ENCODE data around the gene ESYT2. TPM values are rescaled to one million over a fixed set of nuclear protein-coding genes. Genes with fewer than 3 reads are reported as not detected.
"Not testable (repeated sequence)": the region's sequence is repeated elsewhere in the genome, so short reads cannot be mapped to it uniquely, and the experiment has no call there.

Gene ESYT2
- total RNA-seq, 1 experiment from 2014 or later, result 39.0 TPM

GRCh38 chr7:158704524-158705233, 124.6 kb downstream of the ESYT2 start, which contains the start of gene NCAPG2:
Gene NCAPG2, minus strand, starts transcription at chr7:158704804. Its CDS starts 2,905 bp downstream, at chr7:158701899.
- H2BK5ac ChIP-seq (ENCODE audit: insufficient read length, low read length), result no peak within 1 kb of the TSS
- H3K9me3 ChIP-seq (ENCODE audit: control insufficient read depth, low read depth, low read length), result peaks cover 10% of the 10 kb centered on the region
- H3K4ac ChIP-seq (ENCODE audit: low read depth, low read length), result no peak within 1 kb of the TSS
- DNase-seq, result peak; percentile 97
- Mint-ChIP-seq H3K27me3 (ENCODE audit: low read depth) (no peaks in the 10 kb centered on the region; the same call in 1 of the 2 replicates), H3K36me3 (ENCODE audit: insufficient read depth in 1 of 3, low read depth in 3 of 3) (peaks cover 16 to 32% (median 29%) of the 10 kb centered on the region in 3 experiments), H3K9me3 (peaks cover 7 to 9% of the 10 kb centered on the region in 2 experiments; a peak in 4 of 5 replicates), H3K4me1 (peaks cover 41 to 42% of the 10 kb centered on the region in 2 experiments), H3K4me3 (peak within 1 kb of the TSS; percentile 81 to 86), H3K27ac (peak within 1 kb of the TSS; percentile 7 to 96 (median 91); a peak in 5 of 7 replicates)
- H4K91ac ChIP-seq (ENCODE audit: insufficient read length, low read depth, low read length), result no peak within 1 kb of the TSS
- peak within 1 kb of the TSS; percentile 89 for H3K4me2 ChIP-seq (ENCODE audit: insufficient read depth, insufficient read length, low read length)
- no peak within 1 kb of the TSS for H2AFZ ChIP-seq (ENCODE audit: low read length)
- no peak within 1 kb of the TSS for H3K23ac ChIP-seq (ENCODE audit: insufficient read length, low read depth, low read length)
- H3K79me1 ChIP-seq (ENCODE audit: insufficient read depth, low read depth, low read length, poor library complexity, severe bottlenecking), result peaks cover 3% of the 10 kb centered on the region
- peaks cover 16% of the 10 kb centered on the region; the same call in 1 of the 2 replicates for H3K79me2 ChIP-seq (ENCODE audit: insufficient read depth, low read length)
- H3K4me1 ChIP-seq (ENCODE audit: insufficient read depth, low read length), result peaks cover 3% of the 10 kb centered on the region
- H4K20me1 ChIP-seq (ENCODE audit: control insufficient read depth, insufficient read depth, insufficient read length), result no peaks in the 10 kb centered on the region
- H4K5ac ChIP-seq (ENCODE audit: insufficient read length, low read depth, low read length), result no peak within 1 kb of the TSS
- H3K14ac ChIP-seq (ENCODE audit: insufficient read depth, low read length), result peak within 1 kb of the TSS; percentile 95
- no peak within 1 kb of the TSS for H2AK5ac ChIP-seq (ENCODE audit: insufficient read length, low read length)
- no peak for TF ChIP-seq CTCF (conservative IDR thresholded peaks at IDR 0.05)
- no peak within 1 kb of the TSS for H3K27ac ChIP-seq (ENCODE audit: insufficient read length, low read depth, low read length)
- H3K27me3 ChIP-seq (ENCODE audit: insufficient read depth, low read length), result no peaks in the 10 kb centered on the region
- H2BK12ac ChIP-seq (ENCODE audit: insufficient read length, low read depth, low read length), result no peak within 1 kb of the TSS
- WGBS (ENCODE audit: extremely low coverage, insufficient read length, low lambda C conversion rate), result no CpG with 5 or more reads among the region's 78 CpGs
- H3T11ph ChIP-seq (ENCODE audit: low read length), result no peak within 1 kb of the TSS
- no peak within 1 kb of the TSS for H2BK15ac ChIP-seq (ENCODE audit: low read depth, low read length)
- H3K23me2 ChIP-seq (ENCODE audit: insufficient read length, low read depth, low read length, poor library complexity, severe bottlenecking), result peaks cover 18% of the 10 kb centered on the region
- H4K8ac ChIP-seq (replicated peaks; ENCODE audit: insufficient read length, low read depth, low read length), result no peak within 1 kb of the TSS
- H2BK20ac ChIP-seq (ENCODE audit: low read depth, low read length, poor library complexity, severe bottlenecking), result no peak within 1 kb of the TSS
- no peak within 1 kb of the TSS for H2BK120ac ChIP-seq (ENCODE audit: low read depth, low read length, poor library complexity, severe bottlenecking)
- H3K9ac ChIP-seq (ENCODE audit: extremely low read depth, insufficient read length, low read length), result peak within 1 kb of the TSS; percentile 90
- H3K56ac ChIP-seq (ENCODE audit: insufficient read length, low read depth, low read length), result no peak within 1 kb of the TSS
- peak within 1 kb of the TSS; percentile 76 for H3K18ac ChIP-seq (ENCODE audit: insufficient read length, low read depth, low read length)

DNA sequence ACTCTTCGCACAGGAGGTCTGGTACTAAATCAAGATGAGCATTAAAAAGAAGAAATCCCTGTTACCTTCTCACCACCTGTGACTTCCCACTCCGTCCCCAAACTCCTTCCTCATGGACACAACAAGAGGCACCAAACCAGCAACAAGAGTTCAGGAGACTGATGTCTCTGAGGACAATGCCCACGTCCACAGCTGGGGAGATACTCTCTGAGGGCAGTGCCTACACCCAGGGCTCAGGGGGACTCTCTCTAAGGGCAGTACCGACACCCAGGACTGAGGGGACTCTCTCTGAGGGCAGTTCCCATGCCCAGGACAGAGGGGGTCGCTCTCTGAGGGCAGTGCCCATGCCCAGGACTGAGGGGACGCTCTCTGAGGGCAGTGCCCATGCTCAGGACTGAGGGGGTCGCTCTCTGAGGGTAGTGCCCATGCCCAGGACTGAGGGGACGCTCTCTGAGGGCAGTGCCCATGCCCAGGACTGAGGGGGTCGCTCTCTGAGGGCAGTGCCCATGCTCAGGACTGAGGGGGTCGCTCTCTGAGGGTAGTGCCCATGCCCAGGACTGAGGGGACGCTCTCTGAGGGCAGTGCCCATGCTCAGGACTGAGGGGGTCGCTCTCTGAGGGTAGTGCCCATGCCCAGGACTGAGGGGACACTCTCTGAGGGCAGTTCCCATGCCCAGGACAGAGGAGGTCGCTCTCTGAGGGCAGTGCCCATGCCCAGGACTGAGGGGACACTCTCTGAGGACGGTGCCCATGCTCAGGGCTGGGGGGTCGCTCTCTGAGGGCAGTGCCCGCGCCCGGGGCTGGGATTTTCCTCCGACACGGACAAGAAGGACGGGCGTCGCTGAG, 125.4 kb downstream of the ESYT2 start:
- not testable (repeated sequence) for H3K79me1 ChIP-seq (ENCODE audit: insufficient read depth, low read depth, low read length, poor library complexity, severe bottlenecking); H3K27me3 Mint-ChIP-seq (ENCODE audit: low read depth); H3K27ac ChIP-seq (ENCODE audit: insufficient read length, low read depth, low read length); H2BK20ac ChIP-seq (ENCODE audit: low read depth, low read length, poor library complexity, severe bottlenecking); H2AK5ac ChIP-seq (ENCODE audit: insufficient read length, low read length); H4K8ac ChIP-seq (replicated peaks; ENCODE audit: insufficient read length, low read depth, low read length); H3K9me3 Mint-ChIP-seq; H3K4me1 ChIP-seq (ENCODE audit: insufficient read depth, low read length); H3K27me3 ChIP-seq (ENCODE audit: insufficient read depth, low read length); H2BK12ac ChIP-seq (ENCODE audit: insufficient read length, low read depth, low read length); DNase-seq; H2AFZ ChIP-seq (ENCODE audit: low read length); H4K91ac ChIP-seq (ENCODE audit: insufficient read length, low read depth, low read length); H3K56ac ChIP-seq (ENCODE audit: insufficient read length, low read depth, low read length); H4K5ac ChIP-seq (ENCODE audit: insufficient read length, low read depth, low read length); H3K23ac ChIP-seq (ENCODE audit: insufficient read length, low read depth, low read length); H3K4ac ChIP-seq (ENCODE audit: low read depth, low read length); H2BK5ac ChIP-seq (ENCODE audit: insufficient read length, low read length); H3T11ph ChIP-seq (ENCODE audit: low read length); H4K20me1 ChIP-seq (ENCODE audit: control insufficient read depth, insufficient read depth, insufficient read length); H2BK15ac ChIP-seq (ENCODE audit: low read depth, low read length); H2BK120ac ChIP-seq (ENCODE audit: low read depth, low read length, poor library complexity, severe bottlenecking)
- Histone ChIP-seq H3K4me2 (ENCODE audit: insufficient read depth, insufficient read length, low read length) (peak overlapping the region; percentile 89), H3K9ac (ENCODE audit: extremely low read depth, insufficient read length, low read length) (peak overlapping the region; percentile 90), H3K18ac (ENCODE audit: insufficient read length, low read depth, low read length) (peak overlapping the region; percentile 76), H3K79me2 (ENCODE audit: insufficient read depth, low read length) (peaks cover 19% of the 10 kb centered on the region; the same call in 1 of the 2 replicates), H3K9me3 (ENCODE audit: control insufficient read depth, low read depth, low read length) (peaks cover 10% of the 10 kb centered on the region), H3K23me2 (ENCODE audit: insufficient read length, low read depth, low read length, poor library complexity, severe bottlenecking) (peaks cover 18% of the 10 kb centered on the region), H3K14ac (ENCODE audit: insufficient read depth, low read length) (peak overlapping the region; percentile 95)
- peak overlapping the region; percentile 81 to 86 for H3K4me3 Mint-ChIP-seq
- H3K4me1 Mint-ChIP-seq, result peaks cover 41 to 42% of the 10 kb centered on the region in 2 experiments
- peaks cover 24 to 40% (median 37%) of the 10 kb centered on the region in 3 experiments for H3K36me3 Mint-ChIP-seq (ENCODE audit: insufficient read depth in 1 of 3, low read depth in 3 of 3)
- peak overlapping the region; percentile 7 to 96 (median 91); a peak in 5 of 7 replicates for H3K27ac Mint-ChIP-seq
- WGBS (ENCODE audit: extremely low coverage, insufficient read length, low lambda C conversion rate), result no CpG with 5 or more reads among the region's 23 CpGs
